ENCODE results near the gene USP48.

The USP48 gene

DNA sequence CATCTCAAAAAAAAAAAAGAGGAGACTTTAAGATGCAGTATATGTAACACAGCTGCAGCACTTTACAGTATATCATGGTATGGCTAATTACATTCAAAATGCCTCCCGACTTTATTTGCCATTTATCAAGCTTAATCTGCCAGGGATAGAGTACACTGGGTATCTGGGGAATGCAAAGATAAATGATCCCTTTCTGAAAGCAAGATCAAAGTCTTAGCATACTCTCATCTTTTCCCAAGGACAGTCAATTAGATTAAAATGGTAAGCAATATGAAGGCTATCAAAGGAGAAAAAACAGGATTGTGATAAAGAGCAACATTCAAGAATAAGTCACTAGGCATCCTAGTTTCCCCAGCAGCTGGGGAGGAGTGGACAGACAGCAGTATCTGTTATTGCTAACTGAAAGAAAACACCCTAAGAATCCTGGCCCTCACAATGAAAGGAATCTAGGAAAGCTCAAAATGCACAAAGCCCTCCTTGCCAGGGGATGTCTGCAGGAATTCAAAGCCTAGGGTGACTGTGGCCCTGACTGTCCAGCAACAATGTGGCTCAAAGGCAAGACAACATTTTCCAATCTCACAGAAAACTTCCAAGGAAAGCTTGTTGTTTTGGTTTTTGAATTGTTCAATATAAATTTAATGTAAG, 57.1 kb downstream of the USP48 start:
- no peaks in the 10 kb centered on the region for H3K27me3 ChIP-seq (ENCODE audit: insufficient read depth, low read length, poor library complexity, severe bottlenecking)
- no peaks in the 10 kb centered on the region for H3K4me1 ChIP-seq (ENCODE audit: insufficient read depth, low read length, poor library complexity, severe bottlenecking)
- no peaks in the 10 kb centered on the region for H4K20me1 ChIP-seq (ENCODE audit: insufficient read depth, low read length, poor library complexity, severe bottlenecking)
- no peak overlapping the region for H3K4me3 ChIP-seq (ENCODE audit: low read length, poor library complexity, severe bottlenecking)
- peaks cover 71% of the 10 kb centered on the region for H3K36me3 ChIP-seq (ENCODE audit: insufficient read depth, low read length)
- H3K9me2 ChIP-seq (replicated peaks; ENCODE audit: low read depth, low read length): no peaks in the 10 kb centered on the region
- H3K9ac ChIP-seq (ENCODE audit: low read depth, low read length, poor library complexity, severe bottlenecking): no peak overlapping the region
- no peaks in the 10 kb centered on the region for H3K79me2 ChIP-seq (ENCODE audit: insufficient read depth, low read length)
- no peak for TF ChIP-seq EZH2phosphoT487 (IDR thresholded peaks at IDR 0.05; ENCODE audit: borderline replicate concordance)
- TF ChIP-seq, protein P1, sequence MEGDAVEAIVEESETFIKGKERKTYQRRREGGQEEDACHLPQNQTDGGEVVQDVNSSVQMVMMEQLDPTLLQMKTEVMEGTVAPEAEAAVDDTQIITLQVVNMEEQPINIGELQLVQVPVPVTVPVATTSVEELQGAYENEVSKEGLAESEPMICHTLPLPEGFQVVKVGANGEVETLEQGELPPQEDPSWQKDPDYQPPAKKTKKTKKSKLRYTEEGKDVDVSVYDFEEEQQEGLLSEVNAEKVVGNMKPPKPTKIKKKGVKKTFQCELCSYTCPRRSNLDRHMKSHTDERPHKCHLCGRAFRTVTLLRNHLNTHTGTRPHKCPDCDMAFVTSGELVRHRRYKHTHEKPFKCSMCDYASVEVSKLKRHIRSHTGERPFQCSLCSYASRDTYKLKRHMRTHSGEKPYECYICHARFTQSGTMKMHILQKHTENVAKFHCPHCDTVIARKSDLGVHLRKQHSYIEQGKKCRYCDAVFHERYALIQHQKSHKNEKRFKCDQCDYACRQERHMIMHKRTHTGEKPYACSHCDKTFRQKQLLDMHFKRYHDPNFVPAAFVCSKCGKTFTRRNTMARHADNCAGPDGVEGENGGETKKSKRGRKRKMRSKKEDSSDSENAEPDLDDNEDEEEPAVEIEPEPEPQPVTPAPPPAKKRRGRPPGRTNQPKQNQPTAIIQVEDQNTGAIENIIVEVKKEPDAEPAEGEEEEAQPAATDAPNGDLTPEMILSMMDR (conservative IDR thresholded peaks at IDR 0.05; ENCODE audit: low read length): no peak
- no peaks in the 10 kb centered on the region for H3K9me3 ChIP-seq (ENCODE audit: insufficient read depth, low read depth, low read length)
- no peak overlapping the region for H2AFZ ChIP-seq (ENCODE audit: low read length)
- no peak overlapping the region for H3K4me2 ChIP-seq (ENCODE audit: low read depth, low read length, poor library complexity, severe bottlenecking)
- no peaks in the 10 kb centered on the region for H3F3A ChIP-seq (ENCODE audit: low read depth)

DNA sequence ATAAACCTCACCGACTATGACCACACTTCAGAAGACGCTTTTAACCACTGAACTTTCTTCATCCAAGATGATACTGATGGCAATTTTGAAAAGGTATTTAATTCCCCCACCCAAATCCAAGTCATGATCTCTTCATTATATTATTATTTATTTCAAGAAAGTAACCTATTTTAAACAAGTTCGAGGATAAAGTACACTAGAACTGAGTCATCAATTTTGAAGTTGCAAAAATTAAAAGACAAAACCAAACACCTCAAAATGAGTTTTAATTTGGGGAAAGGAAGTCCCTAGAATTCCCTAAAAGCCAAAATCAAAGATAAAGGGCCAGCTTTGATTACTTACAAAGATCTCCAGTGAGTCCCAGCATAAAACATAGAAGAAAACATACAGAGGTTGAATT, 58.4 kb downstream of the USP48 start:
- Histone ChIP-seq H3K9me2 (replicated peaks; ENCODE audit: low read depth, low read length) (no peaks in the 10 kb centered on the region), H3K79me2 (ENCODE audit: insufficient read depth, low read length) (no peaks in the 10 kb centered on the region), H3K36me3 (ENCODE audit: insufficient read depth, low read length) (peaks cover 75% of the 10 kb centered on the region)

DNA sequence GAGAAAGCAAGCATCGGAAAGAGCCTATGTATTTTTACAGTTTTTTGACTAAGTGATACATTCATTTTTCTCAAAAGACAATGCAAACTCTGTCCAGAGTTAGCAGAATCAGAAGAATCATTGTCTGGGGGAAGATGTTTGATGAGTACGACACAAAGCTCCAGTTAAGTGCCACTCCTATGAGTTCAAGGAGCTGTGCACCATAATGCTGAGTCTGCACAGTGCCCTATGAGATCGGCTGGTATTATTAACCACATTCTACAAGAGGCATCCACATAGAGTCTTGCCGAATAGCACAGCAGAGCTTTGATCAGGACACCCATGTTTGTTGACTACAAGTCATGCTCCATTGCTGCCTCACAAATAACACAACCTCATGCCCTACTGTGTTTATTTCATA, 58.9 kb downstream of the USP48 start:
- H3K27me3 ChIP-seq (ENCODE audit: insufficient read depth, low read length, poor library complexity, severe bottlenecking): no peaks in the 10 kb centered on the region
- TF ChIP-seq EZH2phosphoT487 (IDR thresholded peaks at IDR 0.05; ENCODE audit: borderline replicate concordance): no peak
- TF ChIP-seq, protein P1 (conservative IDR thresholded peaks at IDR 0.05; ENCODE audit: low read length): no peak
- H3K79me2 ChIP-seq (ENCODE audit: insufficient read depth, low read length): no peaks in the 10 kb centered on the region
- no peaks in the 10 kb centered on the region for H3K9me2 ChIP-seq (replicated peaks; ENCODE audit: low read depth, low read length)
- no peak overlapping the region for H3K9ac ChIP-seq (ENCODE audit: low read depth, low read length, poor library complexity, severe bottlenecking)
- no peak overlapping the region for H3K4me3 ChIP-seq (ENCODE audit: low read length, poor library complexity, severe bottlenecking)
- no peaks in the 10 kb centered on the region for H3K9me3 ChIP-seq (ENCODE audit: insufficient read depth, low read depth, low read length)
- no peak overlapping the region for H2AFZ ChIP-seq (ENCODE audit: low read length)
- peaks cover 75% of the 10 kb centered on the region for H3K36me3 ChIP-seq (ENCODE audit: insufficient read depth, low read length)
- no peaks in the 10 kb centered on the region for H3K4me1 ChIP-seq (ENCODE audit: insufficient read depth, low read length, poor library complexity, severe bottlenecking)
- no peaks in the 10 kb centered on the region for H4K20me1 ChIP-seq (ENCODE audit: insufficient read depth, low read length, poor library complexity, severe bottlenecking)
- H3F3A ChIP-seq (ENCODE audit: low read depth): no peaks in the 10 kb centered on the region
- no peak overlapping the region for H3K4me2 ChIP-seq (ENCODE audit: low read depth, low read length, poor library complexity, severe bottlenecking)

More for the DNA sequence above, 58.4 kb downstream of the USP48 start:
- H3K4me3 ChIP-seq (ENCODE audit: low read length, poor library complexity, severe bottlenecking): no peak overlapping the region
- no peaks in the 10 kb centered on the region for H4K20me1 ChIP-seq (ENCODE audit: insufficient read depth, low read length, poor library complexity, severe bottlenecking)
- H3K27me3 ChIP-seq (ENCODE audit: insufficient read depth, low read length, poor library complexity, severe bottlenecking): no peaks in the 10 kb centered on the region
- H2AFZ ChIP-seq (ENCODE audit: low read length): no peak overlapping the region
- H3F3A ChIP-seq (ENCODE audit: low read depth): no peaks in the 10 kb centered on the region
- TF ChIP-seq EZH2phosphoT487 (IDR thresholded peaks at IDR 0.05; ENCODE audit: borderline replicate concordance): no peak
- TF ChIP-seq, protein P1 (conservative IDR thresholded peaks at IDR 0.05; ENCODE audit: low read length): no peak
- H3K9me3 ChIP-seq (ENCODE audit: insufficient read depth, low read depth, low read length): no peaks in the 10 kb centered on the region
- no peak overlapping the region for H3K4me2 ChIP-seq (ENCODE audit: low read depth, low read length, poor library complexity, severe bottlenecking)
- no peak overlapping the region for H3K9ac ChIP-seq (ENCODE audit: low read depth, low read length, poor library complexity, severe bottlenecking)
- no peaks in the 10 kb centered on the region for H3K4me1 ChIP-seq (ENCODE audit: insufficient read depth, low read length, poor library complexity, severe bottlenecking)
